Liver (tissue), 3 donors: ENCODE measurements around the gene ITGB3.

Source experiments
- GABPA ChIP-seq, 2 donors: IDR thresholded peaks in 1 of 2; conservative IDR thresholded peaks in 1 of 2; 2 replicates each; pipeline ENCODE4 v1.6.1; 2016; ENCODE audit warnings: antibody characterized with exemption in 2 of 2, mild to moderate bottlenecking in 1 of 2, moderate library complexity in 1 of 2
- SP1 ChIP-seq: IDR thresholded peaks from 2 replicates; pipeline ENCODE4 v1.6.1; 2018; ENCODE audit warnings: antibody characterized with exemption, mild to moderate bottlenecking
- TAF1 ChIP-seq: conservative IDR thresholded peaks from 2 replicates; pipeline ENCODE4 v1.6.1; 2016; ENCODE audit warnings: antibody characterized with exemption, mild to moderate bottlenecking
- TF ChIP-seq, protein P1 (sequence below): IDR thresholded peaks from 2 replicates; pipeline ENCODE4 v1.6.1; 2016; ENCODE audit warnings: antibody characterized with exemption, mild to moderate bottlenecking
- TF ChIP-seq, protein P2 (sequence below): fragments of 150-350 bp; IDR thresholded peaks from 2 replicates; pipeline ENCODE4 v1.5.1; 2017; ENCODE audit warnings: improper control_type of control experiment, low read depth, low read length; ENCODE audit not compliant: missing input control
- TF ChIP-seq, protein P3 (sequence below): IDR thresholded peaks from 2 replicates; pipeline ENCODE4 v1.6.1; 2016; ENCODE audit warnings: antibody characterized with exemption
- TF ChIP-seq, protein P4 (sequence below): IDR thresholded peaks from 2 replicates; pipeline ENCODE4 v1.6.1; 2016; ENCODE audit warnings: antibody characterized with exemption
- donor health status: healthy.
- donor health status: healthy.

DNA sequence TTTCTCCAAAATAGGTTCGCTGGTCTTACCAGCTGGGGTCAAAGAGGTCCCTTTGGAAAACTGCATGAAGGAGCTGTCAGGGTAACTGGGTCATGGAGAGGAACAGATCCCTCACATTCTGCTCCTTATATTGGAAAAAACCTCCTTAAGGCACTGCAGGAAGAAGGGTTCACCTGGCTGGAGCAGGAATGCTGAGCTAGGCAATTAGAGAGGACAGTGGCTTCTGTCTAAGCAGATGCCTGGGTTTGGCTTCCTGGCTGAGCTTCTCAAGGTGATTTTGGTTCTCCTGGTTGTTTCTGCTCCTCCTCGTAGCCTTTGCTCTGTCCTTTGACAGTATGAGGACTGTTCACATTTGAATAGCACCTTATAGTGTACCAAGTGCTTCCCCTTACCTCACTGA is 19.6 kb downstream of the ITGB3 start:
- TF ChIP-seq, protein P1, sequence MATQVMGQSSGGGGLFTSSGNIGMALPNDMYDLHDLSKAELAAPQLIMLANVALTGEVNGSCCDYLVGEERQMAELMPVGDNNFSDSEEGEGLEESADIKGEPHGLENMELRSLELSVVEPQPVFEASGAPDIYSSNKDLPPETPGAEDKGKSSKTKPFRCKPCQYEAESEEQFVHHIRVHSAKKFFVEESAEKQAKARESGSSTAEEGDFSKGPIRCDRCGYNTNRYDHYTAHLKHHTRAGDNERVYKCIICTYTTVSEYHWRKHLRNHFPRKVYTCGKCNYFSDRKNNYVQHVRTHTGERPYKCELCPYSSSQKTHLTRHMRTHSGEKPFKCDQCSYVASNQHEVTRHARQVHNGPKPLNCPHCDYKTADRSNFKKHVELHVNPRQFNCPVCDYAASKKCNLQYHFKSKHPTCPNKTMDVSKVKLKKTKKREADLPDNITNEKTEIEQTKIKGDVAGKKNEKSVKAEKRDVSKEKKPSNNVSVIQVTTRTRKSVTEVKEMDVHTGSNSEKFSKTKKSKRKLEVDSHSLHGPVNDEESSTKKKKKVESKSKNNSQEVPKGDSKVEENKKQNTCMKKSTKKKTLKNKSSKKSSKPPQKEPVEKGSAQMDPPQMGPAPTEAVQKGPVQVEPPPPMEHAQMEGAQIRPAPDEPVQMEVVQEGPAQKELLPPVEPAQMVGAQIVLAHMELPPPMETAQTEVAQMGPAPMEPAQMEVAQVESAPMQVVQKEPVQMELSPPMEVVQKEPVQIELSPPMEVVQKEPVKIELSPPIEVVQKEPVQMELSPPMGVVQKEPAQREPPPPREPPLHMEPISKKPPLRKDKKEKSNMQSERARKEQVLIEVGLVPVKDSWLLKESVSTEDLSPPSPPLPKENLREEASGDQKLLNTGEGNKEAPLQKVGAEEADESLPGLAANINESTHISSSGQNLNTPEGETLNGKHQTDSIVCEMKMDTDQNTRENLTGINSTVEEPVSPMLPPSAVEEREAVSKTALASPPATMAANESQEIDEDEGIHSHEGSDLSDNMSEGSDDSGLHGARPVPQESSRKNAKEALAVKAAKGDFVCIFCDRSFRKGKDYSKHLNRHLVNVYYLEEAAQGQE: no peak
- TF ChIP-seq, protein P2, sequence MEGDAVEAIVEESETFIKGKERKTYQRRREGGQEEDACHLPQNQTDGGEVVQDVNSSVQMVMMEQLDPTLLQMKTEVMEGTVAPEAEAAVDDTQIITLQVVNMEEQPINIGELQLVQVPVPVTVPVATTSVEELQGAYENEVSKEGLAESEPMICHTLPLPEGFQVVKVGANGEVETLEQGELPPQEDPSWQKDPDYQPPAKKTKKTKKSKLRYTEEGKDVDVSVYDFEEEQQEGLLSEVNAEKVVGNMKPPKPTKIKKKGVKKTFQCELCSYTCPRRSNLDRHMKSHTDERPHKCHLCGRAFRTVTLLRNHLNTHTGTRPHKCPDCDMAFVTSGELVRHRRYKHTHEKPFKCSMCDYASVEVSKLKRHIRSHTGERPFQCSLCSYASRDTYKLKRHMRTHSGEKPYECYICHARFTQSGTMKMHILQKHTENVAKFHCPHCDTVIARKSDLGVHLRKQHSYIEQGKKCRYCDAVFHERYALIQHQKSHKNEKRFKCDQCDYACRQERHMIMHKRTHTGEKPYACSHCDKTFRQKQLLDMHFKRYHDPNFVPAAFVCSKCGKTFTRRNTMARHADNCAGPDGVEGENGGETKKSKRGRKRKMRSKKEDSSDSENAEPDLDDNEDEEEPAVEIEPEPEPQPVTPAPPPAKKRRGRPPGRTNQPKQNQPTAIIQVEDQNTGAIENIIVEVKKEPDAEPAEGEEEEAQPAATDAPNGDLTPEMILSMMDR: no peak
- TF ChIP-seq SP1: no peak
- TF ChIP-seq, protein P3, sequence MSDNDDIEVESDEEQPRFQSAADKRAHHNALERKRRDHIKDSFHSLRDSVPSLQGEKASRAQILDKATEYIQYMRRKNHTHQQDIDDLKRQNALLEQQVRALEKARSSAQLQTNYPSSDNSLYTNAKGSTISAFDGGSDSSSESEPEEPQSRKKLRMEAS: no peak
- TF ChIP-seq, protein P4, sequence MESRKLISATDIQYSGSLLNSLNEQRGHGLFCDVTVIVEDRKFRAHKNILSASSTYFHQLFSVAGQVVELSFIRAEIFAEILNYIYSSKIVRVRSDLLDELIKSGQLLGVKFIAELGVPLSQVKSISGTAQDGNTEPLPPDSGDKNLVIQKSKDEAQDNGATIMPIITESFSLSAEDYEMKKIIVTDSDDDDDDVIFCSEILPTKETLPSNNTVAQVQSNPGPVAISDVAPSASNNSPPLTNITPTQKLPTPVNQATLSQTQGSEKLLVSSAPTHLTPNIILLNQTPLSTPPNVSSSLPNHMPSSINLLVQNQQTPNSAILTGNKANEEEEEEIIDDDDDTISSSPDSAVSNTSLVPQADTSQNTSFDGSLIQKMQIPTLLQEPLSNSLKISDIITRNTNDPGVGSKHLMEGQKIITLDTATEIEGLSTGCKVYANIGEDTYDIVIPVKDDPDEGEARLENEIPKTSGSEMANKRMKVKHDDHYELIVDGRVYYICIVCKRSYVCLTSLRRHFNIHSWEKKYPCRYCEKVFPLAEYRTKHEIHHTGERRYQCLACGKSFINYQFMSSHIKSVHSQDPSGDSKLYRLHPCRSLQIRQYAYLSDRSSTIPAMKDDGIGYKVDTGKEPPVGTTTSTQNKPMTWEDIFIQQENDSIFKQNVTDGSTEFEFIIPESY: no peak
- no peak for TF ChIP-seq GABPA (IDR thresholded peaks at IDR 0.05 in 1 of 2, conservative IDR thresholded peaks at IDR 0.05 in 1 of 2)
- TF ChIP-seq TAF1: no peak
